Tibial artery (tissue), 4 donors: ENCODE data around the gene KDF1.

Experiments used
- DNase-seq, 2 donors: peaks; one replicate each; pipeline ENCODE4 v3.0.0-alpha.2; 2019
- H3K27ac ChIP-seq, 2 donors: fragments of 200-600 bp; sonication (generic) in 1 of 2; 1 replicate in 1 of 2; 2 replicates in 1 of 2; pipeline ENCODE4 v1.5.1; 2018 to 2019; ENCODE audit warnings: mild to moderate bottlenecking in 1 of 2
- H3K27me3 ChIP-seq, 2 donors: fragments of 200-600 bp; sonication (generic) in 1 of 2; one replicate each; pipeline versions ENCODE4 v1.5.1 to v1.6.0; 2016 to 2019
- H3K36me3 ChIP-seq, 3 donors: fragments of 200-600 bp; sonication (generic) in 2 of 3; one replicate each; pipeline ENCODE4 v1.5.1; 2016 to 2019; ENCODE audit warnings: mild to moderate bottlenecking in 2 of 3
- H3K4me1 ChIP-seq, 4 donors: fragments of 200-600 bp; sonication (generic) in 2 of 4; 1 replicate in 3 of 4; 2 replicates in 1 of 4; pipeline ENCODE4 v1.5.1; 2016 to 2019
- H3K4me3 ChIP-seq, 2 donors: fragments of 200-600 bp; sonication (generic) in 1 of 2; 1 replicate in 1 of 2; 2 replicates in 1 of 2; pipeline ENCODE4 v1.5.1; 2018 to 2019; ENCODE audit warnings: mild to moderate bottlenecking in 2 of 2
- H3K9me3 ChIP-seq, 3 donors: fragments of 200-600 bp; sonication (generic) in 1 of 3; one replicate each; pipeline ENCODE4 v1.5.1; 2016 to 2019
- intact Hi-C: fragments of 100-400 bp; cut with DNase I; formaldehyde crosslinking; loops from one replicate; pipeline ENCODE4 v1.15.0; 2023; ENCODE audit warnings: low total_unique reads
- TF ChIP-seq, protein P1 (sequence below), 2 experiments: fragments of 200-600 bp in 1 of 2; fragments of 450-650 bp in 1 of 2; IDR thresholded peaks; one replicate each; pipeline ENCODE4 v1.5.1; 2017 to 2019; ENCODE audit warnings: antibody characterized with exemption in 2 of 2, mild to moderate bottlenecking in 1 of 2, moderate library complexity in 1 of 2

Gene KDF1

DNA sequence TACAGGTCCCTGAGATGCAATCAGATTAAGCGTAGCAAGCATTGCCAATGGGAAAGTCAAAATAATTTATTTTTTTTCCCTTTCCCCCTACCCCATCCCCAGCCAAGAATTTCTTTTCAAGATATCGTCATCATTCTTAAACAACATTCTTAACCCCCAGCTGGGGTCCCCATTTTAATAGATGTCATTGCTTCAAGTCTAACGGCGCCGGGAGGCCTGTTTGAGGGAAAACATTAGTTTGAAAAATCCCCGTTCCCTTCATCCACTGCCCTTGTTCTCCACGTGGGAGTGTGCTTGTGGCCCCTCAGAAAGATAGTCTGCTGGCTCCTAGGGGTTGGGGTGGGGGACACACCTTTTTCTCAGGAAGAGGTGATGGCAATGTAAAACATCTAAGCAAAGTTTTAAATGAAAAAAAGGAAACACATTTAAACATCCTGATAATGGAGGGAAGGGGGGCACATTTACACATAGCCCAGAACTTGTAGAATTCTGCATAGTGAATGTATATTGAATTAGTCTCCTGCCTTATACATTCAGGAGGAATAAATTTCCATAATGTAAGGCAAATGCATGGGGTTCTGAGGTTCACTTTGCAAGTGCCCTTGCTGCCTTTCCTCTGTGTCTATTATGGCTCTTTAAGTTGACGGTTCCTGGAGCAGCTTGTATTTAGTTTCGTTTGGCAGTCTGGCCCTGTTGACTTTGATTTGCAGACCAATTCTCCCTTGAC is 40.0 kb upstream of the KDF1 start:
- H3K4me1 ChIP-seq = peaks cover 0 to 96% (median 78%) of the 10 kb centered on the region in 4 donors
- peaks cover 12 to 26% (median 16%) of the 10 kb centered on the region in 3 donors for H3K36me3 ChIP-seq
- intact Hi-C loops = no loop called here
- TF ChIP-seq, protein P1, sequence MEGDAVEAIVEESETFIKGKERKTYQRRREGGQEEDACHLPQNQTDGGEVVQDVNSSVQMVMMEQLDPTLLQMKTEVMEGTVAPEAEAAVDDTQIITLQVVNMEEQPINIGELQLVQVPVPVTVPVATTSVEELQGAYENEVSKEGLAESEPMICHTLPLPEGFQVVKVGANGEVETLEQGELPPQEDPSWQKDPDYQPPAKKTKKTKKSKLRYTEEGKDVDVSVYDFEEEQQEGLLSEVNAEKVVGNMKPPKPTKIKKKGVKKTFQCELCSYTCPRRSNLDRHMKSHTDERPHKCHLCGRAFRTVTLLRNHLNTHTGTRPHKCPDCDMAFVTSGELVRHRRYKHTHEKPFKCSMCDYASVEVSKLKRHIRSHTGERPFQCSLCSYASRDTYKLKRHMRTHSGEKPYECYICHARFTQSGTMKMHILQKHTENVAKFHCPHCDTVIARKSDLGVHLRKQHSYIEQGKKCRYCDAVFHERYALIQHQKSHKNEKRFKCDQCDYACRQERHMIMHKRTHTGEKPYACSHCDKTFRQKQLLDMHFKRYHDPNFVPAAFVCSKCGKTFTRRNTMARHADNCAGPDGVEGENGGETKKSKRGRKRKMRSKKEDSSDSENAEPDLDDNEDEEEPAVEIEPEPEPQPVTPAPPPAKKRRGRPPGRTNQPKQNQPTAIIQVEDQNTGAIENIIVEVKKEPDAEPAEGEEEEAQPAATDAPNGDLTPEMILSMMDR (IDR thresholded peaks at IDR 0.05) = no peak
- DNase-seq = no peak
- no peak overlapping the region for H3K4me3 ChIP-seq
- H3K27me3 ChIP-seq = no peaks in the 10 kb centered on the region
- H3K27ac ChIP-seq = peak overlapping the region; percentile 89 to 90
- H3K9me3 ChIP-seq = no peaks in the 10 kb centered on the region

DNA sequence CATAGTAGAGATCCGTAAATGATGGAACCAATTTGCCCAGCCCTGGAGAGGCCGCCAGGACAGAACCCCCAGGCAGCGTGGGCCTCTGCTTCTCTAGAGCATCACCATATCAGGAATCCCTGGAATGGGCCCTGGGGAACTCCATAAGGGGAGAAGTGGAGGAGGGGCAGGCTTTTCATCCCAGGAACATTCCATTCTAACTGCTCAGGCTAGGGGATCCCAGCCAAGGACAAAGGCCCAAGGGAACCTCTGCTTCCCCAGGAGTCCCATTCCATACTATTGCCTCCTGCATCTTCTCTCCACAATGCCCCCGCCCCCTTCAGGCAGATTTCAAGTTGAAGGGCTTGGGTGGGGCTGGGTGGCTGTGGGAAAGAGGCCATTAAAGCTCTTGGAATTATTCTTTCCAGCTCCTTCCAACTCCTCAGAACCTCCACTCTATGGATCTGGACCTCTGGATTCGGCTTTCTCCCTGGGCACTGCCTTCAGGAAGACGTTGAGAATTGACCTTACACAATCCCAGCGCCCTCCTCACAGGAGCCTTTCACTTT is 39.2 kb upstream of the KDF1 start:
- intact Hi-C loops = loop anchor here (1.0 to 5.0 kb wide), 2 partner anchors 12 to 33 kb away; no protein-coding TSS in a partner anchor
- Histone ChIP-seq H3K9me3 (no peaks in the 10 kb centered on the region), H3K4me3 (no peak overlapping the region), H3K36me3 (peaks cover 7 to 19% (median 9%) of the 10 kb centered on the region in 3 donors), H3K27me3 (no peaks in the 10 kb centered on the region), H3K4me1 (peaks cover 0 to 96% (median 77%) of the 10 kb centered on the region in 4 donors), H3K27ac (peak overlapping the region; percentile 89 to 90)
- DNase-seq = peak; percentile 84 to 96
- TF ChIP-seq, protein P1 (IDR thresholded peaks at IDR 0.05) = peak in 1 of 2 experiments; percentile 11

GRCh38 chr1:26998429-26999300 is 38.4 kb upstream of the KDF1 start:
- DNase-seq = no peak
- TF ChIP-seq, protein P1 (IDR thresholded peaks at IDR 0.05) = no peak
- Histone ChIP-seq H3K4me3 (peak overlapping the region in 1 of 2 donors; percentile 43), H3K36me3 (peaks cover under 1 to 12% (median 1%) of the 10 kb centered on the region in 3 donors), H3K27me3 (no peaks in the 10 kb centered on the region), H3K4me1 (peaks cover 0 to 91% (median 72%) of the 10 kb centered on the region in 4 donors), H3K27ac (peak overlapping the region; percentile 89 to 90), H3K9me3 (no peaks in the 10 kb centered on the region)
- intact Hi-C loops = loop anchor here (1.0 to 5.0 kb wide), 2 partner anchors 13 to 34 kb away; no protein-coding TSS in a partner anchor

DNA sequence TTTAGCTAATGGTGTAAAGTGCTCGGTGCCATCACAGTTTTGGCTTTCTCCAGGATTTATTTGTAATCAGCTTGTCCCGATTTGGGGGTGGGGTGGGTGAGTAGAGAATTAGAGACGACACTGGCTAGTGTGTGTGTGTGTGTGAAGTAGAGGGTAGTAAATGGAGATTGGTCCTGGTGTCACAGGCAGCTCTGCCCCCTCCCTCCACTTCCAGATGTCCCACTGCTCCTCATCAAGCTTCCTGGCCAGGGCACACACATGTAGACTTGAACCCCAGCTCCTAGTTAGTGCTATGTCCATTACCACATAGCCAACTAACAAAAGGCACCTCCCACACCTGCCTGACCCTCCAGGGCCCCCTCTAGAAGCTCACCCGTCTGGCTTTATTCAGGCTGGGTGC is 36.4 kb upstream of the KDF1 start:
- DNase-seq = no peak
- Histone ChIP-seq H3K36me3 (no peaks in the 10 kb centered on the region), H3K27me3 (peaks cover 0 to 16% of the 10 kb centered on the region in 2 donors), H3K4me1 (peaks cover 0 to 82% (median 66%) of the 10 kb centered on the region in 4 donors), H3K27ac (peak overlapping the region; percentile 30 to 90), H3K9me3 (no peaks in the 10 kb centered on the region), H3K4me3 (no peak overlapping the region)
- TF ChIP-seq, protein P1 (IDR thresholded peaks at IDR 0.05) = no peak
- intact Hi-C loops = loop anchor here (2.0 to 5.0 kb wide), 2 partner anchors 36 to 100 kb away; no protein-coding TSS in a partner anchor

- H3K36me3 ChIP-seq = no peaks in the 10 kb centered on the region
- H3K27me3 ChIP-seq = peaks cover 0 to 18% of the 10 kb centered on the region in 2 donors
- peaks cover 0 to 76% (median 59%) of the 10 kb centered on the region in 4 donors for H3K4me1 ChIP-seq
- intact Hi-C loops = loop anchor here (2.0 to 5.0 kb wide), 2 partner anchors 36 to 101 kb away; no protein-coding TSS in a partner anchor
- TF ChIP-seq, protein P1 (IDR thresholded peaks at IDR 0.05) = no peak
- peak overlapping the region; percentile 30 to 52 for H3K27ac ChIP-seq
- DNase-seq = no peak
- no peak overlapping the region for H3K4me3 ChIP-seq
- H3K9me3 ChIP-seq = no peaks in the 10 kb centered on the region
These were observed 35.8 kb upstream of the KDF1 start for GRCh38 chr1:26996024-26996423.
